Posterior vena cava (tissue), 2 donors: Measurements from ENCODE around the gene PTPRN2. TPM values are rescaled to one million over a fixed set of nuclear protein-coding genes. Genes with fewer than 3 reads are reported as not detected.

Experiments used
- DNase-seq: peaks from one replicate; pipeline ENCODE4 v3.0.0-alpha.2; 2020; ENCODE audit warnings: low spot score
- intact Hi-C, 2 donors: fragments of 100-400 bp; cut with DNase I; formaldehyde crosslinking; loops; one replicate each; pipeline versions ENCODE4 v1.14.1 to v1.14.2; 2022 to 2023
- total RNA-seq, 2 donors: library from RNA; stranded (reverse); fragmentation: NEBNext Ultra II Directional; extraction: Animal tissue kit (Norgen Biotek cat#: 25700); gene quantifications; one replicate each; pipeline ENCODE4 v1.2.1, GENCODE V29; 2021
- donor health status: DM: yes; HTN: yes; CAD: no.
- donor health status: DM: yes; HTN: yes; CAD: no.

The PTPRN2 gene
- total RNA-seq, 2 donors from 2014 or later: 1.6 to 2.8 TPM

- intact Hi-C loops: no loop called here
Measured at GRCh38 chr7:157832866-157833607, 754.6 kb downstream of the PTPRN2 start.

GRCh38 chr7:157832421-157832820 lies 755.2 kb downstream of the PTPRN2 start:
- DNase-seq: peak; percentile 4
- intact Hi-C loops: no loop called here

More at GRCh38 chr7:157832866-157833607, 754.6 kb downstream of the PTPRN2 start:
- DNase-seq: peak; percentile 66

- intact Hi-C loops: no loop called here
- DNase-seq: peak; percentile 55
Measured at GRCh38 chr7:157832006-157832405, 755.6 kb downstream of the PTPRN2 start.

- peak; percentile 64 for DNase-seq
- intact Hi-C loops: no loop called here
Measured at GRCh38 chr7:157831143-157831905, 756.3 kb downstream of the PTPRN2 start.

- intact Hi-C loops: no loop called here
- DNase-seq: peak; percentile 66
Measured at GRCh38 chr7:157830331-157830730, 757.3 kb downstream of the PTPRN2 start.

- peak; percentile 67 for DNase-seq
- intact Hi-C loops: no loop called here
Measured at GRCh38 chr7:157829491-157829890, 758.1 kb downstream of the PTPRN2 start.

- peak; percentile 28 for DNase-seq
- intact Hi-C loops: no loop called here
Measured at GRCh38 chr7:157828881-157829280, 758.7 kb downstream of the PTPRN2 start.

GRCh38 chr7:157828190-157828589 lies 759.4 kb downstream of the PTPRN2 start:
- DNase-seq: peak; percentile 57
- intact Hi-C loops: no loop called here

GRCh38 chr7:157827863-157828160 lies 759.8 kb downstream of the PTPRN2 start:
- intact Hi-C loops: no loop called here
- peak; percentile 57 for DNase-seq

- intact Hi-C loops: no loop called here
- DNase-seq: peak; percentile 59
Measured at GRCh38 chr7:157827045-157827862, 760.4 kb downstream of the PTPRN2 start.

GRCh38 chr7:157826566-157826965 lies 761.1 kb downstream of the PTPRN2 start:
- intact Hi-C loops: no loop called here
- DNase-seq: peak; percentile 56

- peak; percentile 10 for DNase-seq
- intact Hi-C loops: no loop called here
Measured at GRCh38 chr7:157825325-157825724, 762.3 kb downstream of the PTPRN2 start.

GRCh38 chr7:157824819-157825121 lies 762.9 kb downstream of the PTPRN2 start:
- intact Hi-C loops: no loop called here
- peak; percentile 62 for DNase-seq

- intact Hi-C loops: no loop called here
- DNase-seq: peak; percentile 56
Measured at GRCh38 chr7:157824011-157824818, 763.4 kb downstream of the PTPRN2 start.

- no peak for DNase-seq
- intact Hi-C loops: no loop called here
Measured at GRCh38 chr7:157822688-157823031, 765.0 kb downstream of the PTPRN2 start.

GRCh38 chr7:157821959-157822687 lies 765.5 kb downstream of the PTPRN2 start:
- intact Hi-C loops: no loop called here
- DNase-seq: no peak

GRCh38 chr7:157820796-157821195 lies 766.8 kb downstream of the PTPRN2 start:
- peak; percentile 62 for DNase-seq
- intact Hi-C loops: no loop called here

- intact Hi-C loops: no loop called here
- DNase-seq: peak; percentile 22
Measured at GRCh38 chr7:157819455-157819807, 768.2 kb downstream of the PTPRN2 start.
